DOHH2 (cell line): ENCODE results near the gene KIF25.

Experiments used
- EZH2phosphoT487 ChIP-seq: fragments of 200-600 bp; sonication (generic); IDR thresholded peaks from 2 replicates; pipeline ENCODE4 v1.6.1; 2017; ENCODE audit warnings: borderline replicate concordance, mild to moderate bottlenecking, antibody characterized with exemption, low read length, moderate library complexity, mixed read lengths
- TF ChIP-seq, protein P1 (sequence below): fragments of 200-600 bp; sonication (generic); IDR thresholded peaks from one replicate; pipeline ENCODE4 v1.5.1; 2014; ENCODE audit warnings: antibody characterized with exemption, mild to moderate bottlenecking, low read depth, low read length; ENCODE audit not compliant: poor library complexity, severe bottlenecking

DNA sequence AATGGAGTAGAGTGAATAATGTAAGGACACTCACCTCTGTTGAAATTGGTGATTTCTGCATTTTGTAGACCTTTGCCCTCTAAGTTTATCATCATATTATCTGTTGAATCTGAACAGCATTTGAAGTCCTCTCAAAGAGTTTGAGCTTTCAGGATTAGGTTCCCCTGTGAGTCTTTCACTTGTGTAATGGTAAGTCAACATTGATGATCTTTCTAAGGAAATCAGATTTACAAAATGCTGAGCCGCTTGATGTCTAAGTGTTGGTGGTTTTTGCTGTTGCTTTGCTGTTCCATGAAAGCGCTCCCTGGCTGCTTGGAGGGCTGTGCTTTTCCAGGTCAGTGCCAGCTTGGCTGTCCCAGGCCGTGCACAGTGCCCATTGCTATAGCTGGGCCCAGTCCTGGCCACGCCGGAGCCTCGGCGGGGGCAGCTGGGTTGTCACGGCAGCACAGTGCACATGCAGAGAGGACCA lies 33.8 kb upstream of the KIF25 start:
- TF ChIP-seq, protein P1, sequence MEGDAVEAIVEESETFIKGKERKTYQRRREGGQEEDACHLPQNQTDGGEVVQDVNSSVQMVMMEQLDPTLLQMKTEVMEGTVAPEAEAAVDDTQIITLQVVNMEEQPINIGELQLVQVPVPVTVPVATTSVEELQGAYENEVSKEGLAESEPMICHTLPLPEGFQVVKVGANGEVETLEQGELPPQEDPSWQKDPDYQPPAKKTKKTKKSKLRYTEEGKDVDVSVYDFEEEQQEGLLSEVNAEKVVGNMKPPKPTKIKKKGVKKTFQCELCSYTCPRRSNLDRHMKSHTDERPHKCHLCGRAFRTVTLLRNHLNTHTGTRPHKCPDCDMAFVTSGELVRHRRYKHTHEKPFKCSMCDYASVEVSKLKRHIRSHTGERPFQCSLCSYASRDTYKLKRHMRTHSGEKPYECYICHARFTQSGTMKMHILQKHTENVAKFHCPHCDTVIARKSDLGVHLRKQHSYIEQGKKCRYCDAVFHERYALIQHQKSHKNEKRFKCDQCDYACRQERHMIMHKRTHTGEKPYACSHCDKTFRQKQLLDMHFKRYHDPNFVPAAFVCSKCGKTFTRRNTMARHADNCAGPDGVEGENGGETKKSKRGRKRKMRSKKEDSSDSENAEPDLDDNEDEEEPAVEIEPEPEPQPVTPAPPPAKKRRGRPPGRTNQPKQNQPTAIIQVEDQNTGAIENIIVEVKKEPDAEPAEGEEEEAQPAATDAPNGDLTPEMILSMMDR: no peak
- no peak for TF ChIP-seq EZH2phosphoT487
